IMR-90 (cell line): ENCODE data around the gene RPL19. TPM values are rescaled to one million over a fixed set of nuclear protein-coding genes. Genes with fewer than 3 reads are reported as not detected.

Source experiments
- ATAC-seq: fragments of 200-7000 bp; cut with Tn5 transposase; 2 replicates; pipeline ENCODE4 v1.9.1; 2020; ENCODE audit warnings: low read depth, mild to moderate bottlenecking, moderate library complexity
- BruUV-seq: library from RNA; stranded (reverse); fragments of 400-500 nt; replicated peaks from 2 replicates; lab custom pipeline; 2021; lab: Mats Ljungman, UMichigan
- CTCF ChIA-PET: fragments of 300-600 bp; formaldehyde crosslinking; extraction: SDS; loops from one replicate; lab custom pipeline; 2021; ENCODE audit warnings: antibody characterized with exemption; lab: Yijun Ruan, JAX
- POLR2A ChIA-PET: fragments of 300-600 bp; sonication (Branson Sonifier 250); formaldehyde crosslinking; loops from one replicate; lab custom pipeline; 2022; ENCODE audit warnings: antibody characterized with exemption; ENCODE audit not compliant: unreplicated experiment; lab: Charles Lee
- DNase-seq: peaks from one replicate; pipeline ENCODE4 v3.0.0; 2013
- H2AFZ ChIP-seq: replicated peaks from 2 replicates; pipeline ENCODE3; 2013; ENCODE audit warnings: low read length, mild to moderate bottlenecking; ENCODE audit not compliant: poor library complexity
- H2AK5ac ChIP-seq: 2 replicates; pipeline ENCODE4 v1.6.1; 2013; ENCODE audit warnings: low read depth, low read length, inconsistent platforms
- H2AK9ac ChIP-seq: replicated peaks from 2 replicates; pipeline ENCODE3; 2013; ENCODE audit warnings: mild to moderate bottlenecking, low read depth, low read length, moderate library complexity; ENCODE audit not compliant: poor library complexity
- H2BK120ac ChIP-seq: 2 replicates; pipeline ENCODE4 v1.6.1; 2013; ENCODE audit warnings: low read depth, low read length, inconsistent platforms
- H2BK15ac ChIP-seq: 3 replicates; pipeline ENCODE4 v1.6.1; 2013; ENCODE audit warnings: low read depth, low read length, inconsistent platforms
- H2BK20ac ChIP-seq: 2 replicates; pipeline ENCODE4 v1.6.1; 2013; ENCODE audit warnings: low read depth, mild to moderate bottlenecking, inconsistent platforms, low read length, moderate library complexity
- H2BK5ac ChIP-seq: 2 replicates; pipeline ENCODE4 v1.6.1; 2013; ENCODE audit warnings: mild to moderate bottlenecking, low read depth, low read length, inconsistent platforms; ENCODE audit not compliant: poor library complexity, severe bottlenecking
- H3K14ac ChIP-seq: replicated peaks from 2 replicates; pipeline ENCODE4 v1.6.1; 2013; ENCODE audit warnings: low read depth, low read length, inconsistent platforms
- H3K18ac ChIP-seq: 2 replicates; pipeline ENCODE4 v1.6.1; 2013; ENCODE audit warnings: low read depth, low read length, control low read depth
- H3K23ac ChIP-seq: 2 replicates; pipeline ENCODE4 v1.6.1; 2013; ENCODE audit warnings: low read depth, low read length, inconsistent platforms
- H3K27ac ChIP-seq: 2 replicates; pipeline ENCODE4 v1.5.1; 2013; ENCODE audit warnings: mild to moderate bottlenecking, control low read depth, low read length; ENCODE audit not compliant: insufficient read depth
- H3K27me3 ChIP-seq: 2 replicates; pipeline ENCODE4 v1.6.1; 2013; ENCODE audit warnings: low read length; ENCODE audit not compliant: control insufficient read depth, insufficient read depth
- H3K36me3 ChIP-seq: 2 replicates; pipeline ENCODE4 v1.6.1; 2013; ENCODE audit warnings: low read length, mixed read lengths; ENCODE audit not compliant: control insufficient read depth, insufficient read depth
- H3K4ac ChIP-seq: 2 replicates; pipeline ENCODE4 v1.6.1; 2013; ENCODE audit warnings: low read depth, low read length, inconsistent platforms
- H3K4me1 ChIP-seq: 2 replicates; pipeline ENCODE4 v1.6.1; 2013; ENCODE audit warnings: low read length, mixed read lengths; ENCODE audit not compliant: control insufficient read depth, insufficient read depth
- H3K4me2 ChIP-seq: 2 replicates; pipeline ENCODE4 v1.6.1; 2013; ENCODE audit warnings: low read depth, mild to moderate bottlenecking, control low read depth, low read length, moderate library complexity
- H3K4me3 ChIP-seq: 2 replicates; pipeline ENCODE4 v1.5.1; 2013; ENCODE audit warnings: low read depth, mild to moderate bottlenecking, control low read depth, low read length, moderate library complexity; ENCODE audit not compliant: insufficient read depth
- H3K56ac ChIP-seq: 2 replicates; pipeline ENCODE4 v1.6.1; 2013; ENCODE audit warnings: low read length, inconsistent platforms; ENCODE audit not compliant: insufficient read depth; ENCODE audit errors: extremely low read depth
- H3K79me1 ChIP-seq, 2 experiments: 2 replicates each; pipeline ENCODE4 v1.6.1; 2013; ENCODE audit warnings: low read length in 2 of 2, inconsistent platforms in 1 of 2, low read depth in 1 of 2
- H3K9ac ChIP-seq: 2 replicates; pipeline ENCODE4 v1.6.1; 2013; ENCODE audit warnings: low read depth, low read length, control low read depth
- H3K9me1 ChIP-seq: 2 replicates; pipeline ENCODE4 v1.6.1; 2013; ENCODE audit warnings: low read length, inconsistent platforms; ENCODE audit not compliant: insufficient read depth
- H3K9me3 ChIP-seq: 2 replicates; pipeline ENCODE4 v1.6.1; 2013; ENCODE audit warnings: low read length; ENCODE audit not compliant: control insufficient read depth, insufficient read depth
- H4K20me1 ChIP-seq: 2 replicates; pipeline ENCODE4 v1.6.1; 2013; ENCODE audit warnings: low read length, inconsistent platforms; ENCODE audit not compliant: insufficient read depth
- H4K5ac ChIP-seq: 2 replicates; pipeline ENCODE4 v1.6.1; 2013; ENCODE audit warnings: mild to moderate bottlenecking, low read depth, low read length, control low read depth
- H4K8ac ChIP-seq, 2 experiments: 2 replicates each; pipeline ENCODE4 v1.6.1; 2013; ENCODE audit warnings: low read depth in 2 of 2, low read length in 2 of 2, control low read depth in 1 of 2, inconsistent platforms in 1 of 2
- H4K91ac ChIP-seq: 2 replicates; pipeline ENCODE4 v1.6.1; 2013; ENCODE audit warnings: low read depth, low read length, inconsistent platforms; ENCODE audit not compliant: insufficient read depth
- BHLHE40 ChIP-seq: fragments of 150-350 bp; IDR thresholded peaks from 2 replicates; pipeline ENCODE4 v1.6.1; 2016; ENCODE audit warnings: mild to moderate bottlenecking, low read depth, low read length
- CEBPB ChIP-seq: IDR thresholded peaks from 2 replicates; pipeline ENCODE4 v1.6.1; 2012; ENCODE audit warnings: low read depth, low read length, improper control_type of control experiment
- CHD1 ChIP-seq: IDR thresholded peaks from 2 replicates; pipeline ENCODE4 v1.6.1; 2012; ENCODE audit warnings: low read depth, low read length, improper control_type of control experiment
- CTCF ChIP-seq: conservative IDR thresholded peaks from 2 replicates; pipeline ENCODE4 v1.5.1; 2012; ENCODE audit warnings: mild to moderate bottlenecking, low read depth, low read length, improper control_type of control experiment
- ELK1 ChIP-seq: fragments of 150-350 bp; IDR thresholded peaks from 2 replicates; pipeline ENCODE4 v1.6.1; 2016; ENCODE audit warnings: low read depth, mild to moderate bottlenecking, low read length, moderate library complexity, borderline replicate concordance
- FOS ChIP-seq: fragments of 150-350 bp; IDR thresholded peaks from 2 replicates; pipeline ENCODE4 v1.6.1; 2016; ENCODE audit warnings: low read depth, low read length
- MAFK ChIP-seq: IDR thresholded peaks from 2 replicates; pipeline ENCODE4 v1.6.1; 2012; ENCODE audit warnings: low read depth, low read length, improper control_type of control experiment
- MAZ ChIP-seq: IDR thresholded peaks from 2 replicates; pipeline ENCODE4 v1.6.1; 2012; ENCODE audit warnings: low read depth, mild to moderate bottlenecking, low read length, improper control_type of control experiment, moderate library complexity, borderline replicate concordance
- MXI1 ChIP-seq: IDR thresholded peaks from 2 replicates; pipeline ENCODE4 v1.6.1; 2012; ENCODE audit warnings: low read depth, mild to moderate bottlenecking, low read length, moderate library complexity, borderline replicate concordance
- NFE2L2 ChIP-seq: fragments of 150-350 bp; IDR thresholded peaks from 2 replicates; pipeline ENCODE4 v1.6.1; 2016; ENCODE audit warnings: low read depth, mild to moderate bottlenecking, low read length
- POLR2A ChIP-seq: IDR thresholded peaks from 2 replicates; pipeline ENCODE4 v1.6.1; 2012; ENCODE audit warnings: mild to moderate bottlenecking, low read depth, low read length
- RAD21 ChIP-seq: IDR thresholded peaks from 2 replicates; pipeline ENCODE4 v1.6.1; 2012; ENCODE audit warnings: low read length, improper control_type of control experiment
- RCOR1 ChIP-seq: IDR thresholded peaks from 2 replicates; pipeline ENCODE4 v1.6.1; 2012; ENCODE audit warnings: mild to moderate bottlenecking, low read length, improper control_type of control experiment; ENCODE audit not compliant: insufficient replicate concordance
- RFX5 ChIP-seq: IDR thresholded peaks from 2 replicates; pipeline ENCODE4 v1.8.0; 2012; ENCODE audit warnings: low read depth, mild to moderate bottlenecking, low read length, moderate library complexity
- SMC3 ChIP-seq: fragments of 150-350 bp; IDR thresholded peaks from 2 replicates; pipeline ENCODE4 v1.6.1; 2016; ENCODE audit warnings: low read depth, mild to moderate bottlenecking, antibody characterized with exemption, low read length, moderate library complexity
- USF2 ChIP-seq: fragments of 150-350 bp; IDR thresholded peaks from 2 replicates; pipeline ENCODE4 v1.6.1; 2017; ENCODE audit warnings: mild to moderate bottlenecking, antibody characterized with exemption, low read length, low read depth
- WGBS, 2 experiments: methylation state at CpG; one replicate each; pipeline versions ENCODE4 v1.1.5 to v1.1.7; 2013; ENCODE audit warnings: missing lambda C conversion rate in 2 of 2; ENCODE audit not compliant: insufficient read length in 1 of 2; ENCODE audit errors: extremely low coverage in 2 of 2; 5-methylcytosine and 5-hydroxymethylcytosine counted together
- dilution Hi-C: fragments of 300-500 bp; cut with HindIII; formaldehyde crosslinking; loops from one replicate; pipeline ENCODE4 v1.14.3; 2018; ENCODE audit warnings: low sequenced_read_pairs; ENCODE audit not compliant: unreplicated experiment
- in situ Hi-C: fragments of 300-500 bp; cut with MboI; formaldehyde crosslinking; loops from 3 replicates; pipeline ENCODE4 v1.14.3; 2019; ENCODE audit warnings: low sequenced_read_pairs, inconsistent platforms, mixed read lengths
- intact Hi-C: fragments of 100-400 bp; cut with micrococcal nuclease; formaldehyde crosslinking; loops from 2 replicates; pipeline ENCODE4 v1.10.0; 2022
- polyA plus RNA-seq, 3 experiments: library from polyadenylated mRNA; depleted of rRNA; stranded (reverse); fragments of >200 nt; gene quantifications; 2 replicates each; pipeline ENCODE4 v1.2.3, GENCODE V29; 2012; ENCODE audit warnings: low replicate concordance in 1 of 3
- total RNA-seq: library from RNA; depleted of rRNA; stranded (reverse); fragments of >200 nt; gene quantifications from 2 replicates; pipeline ENCODE4 v1.2.3, GENCODE V29; 2012

The RPL19 gene
- total and polyA plus RNA-seq, 2 of the 4 experiments (the other 2 are of a cell fraction): 2,101 to 2,466 TPM

DNA sequence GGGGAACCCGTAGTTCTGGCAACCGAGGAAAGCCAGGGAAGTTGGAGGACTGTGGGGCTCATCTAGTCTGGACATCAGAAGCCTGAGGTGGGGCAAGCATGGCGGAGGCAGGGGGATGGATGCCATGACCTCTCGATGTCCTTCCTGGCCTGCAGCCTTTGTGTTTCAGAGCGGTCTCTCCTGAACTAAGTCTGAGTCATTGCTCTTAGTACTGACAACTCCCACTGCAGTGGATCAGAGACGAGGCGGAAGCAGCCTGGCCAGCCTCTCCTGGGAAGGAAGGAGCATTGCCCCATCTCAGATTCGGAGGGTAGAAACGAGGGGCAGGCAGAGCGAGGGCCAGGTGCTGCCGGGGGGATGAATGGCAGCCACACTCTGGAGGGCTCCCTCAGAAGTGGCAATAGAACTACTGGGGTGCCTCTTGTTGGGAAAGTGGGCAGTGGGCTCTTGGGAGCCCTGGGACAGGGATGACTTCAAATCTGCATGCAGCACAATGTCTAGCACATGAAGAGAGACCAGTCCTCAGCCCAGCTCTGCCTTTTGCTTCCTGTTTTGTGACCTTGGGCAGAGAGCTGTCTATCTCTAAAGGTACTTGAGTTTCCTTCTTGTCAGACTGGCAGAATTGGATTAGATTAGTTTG lies 29.3 kb downstream of the RPL19 start:
- Histone ChIP-seq H3K4me2 (no peak overlapping the region), H3K23ac (no peak overlapping the region), H2AK9ac (peak overlapping the region; percentile 23), H3K27me3 (peaks cover 30% of the 10 kb centered on the region), H3K79me1 (no peaks in the 10 kb centered on the region), H2AFZ (peak overlapping the region; percentile 3), H3K14ac (no peak overlapping the region), H3K4ac (no peak overlapping the region), H3K56ac (no peak overlapping the region), H4K5ac (no peak overlapping the region), H4K91ac (no peak overlapping the region), H3K27ac (no peak overlapping the region), H3K9ac (no peak overlapping the region), H3K4me3 (no peak overlapping the region), H2BK5ac (no peak overlapping the region), H2BK15ac (no peak overlapping the region), H2BK120ac (no peak overlapping the region), H3K18ac (no peak overlapping the region), H4K20me1 (no peaks in the 10 kb centered on the region), H2AK5ac (no peak overlapping the region), H2BK20ac (no peak overlapping the region), H3K4me1 (peaks cover 8% of the 10 kb centered on the region), H3K9me3 (no peaks in the 10 kb centered on the region), H4K8ac (no peak overlapping the region), H3K36me3 (no peaks in the 10 kb centered on the region), H3K9me1 (no peaks in the 10 kb centered on the region)
- in situ Hi-C loops: no loop called here
- dilution Hi-C loops: no loop called here
- ChIA-PET POLR2A (no interaction called here), CTCF (no interaction called here)
- intact Hi-C loops: no loop called here
- TF ChIP-seq RCOR1 (no peak), CTCF (no peak), MXI1 (no peak), RAD21 (no peak), CEBPB (no peak), MAZ (no peak), MAFK (no peak), USF2 (no peak), NFE2L2 (no peak), ELK1 (no peak), SMC3 (no peak), CHD1 (no peak), BHLHE40 (no peak), RFX5 (no peak), POLR2A (no peak), FOS (no peak)
- no TSS peak for BruUV-seq
- 61% methylated on average over 4 of the region's 11 CpGs; no CpG with 5 or more reads in 1 of the 2 experiments for WGBS, 2 experiments
- peak; percentile 37 for DNase-seq
- ATAC-seq: no peak
